NCI-H2107 treated with DMSO at 0.1 percent for 48 hours (cell line): Measurements from ENCODE around the gene TMPRSS6.

Experiments used
- DNase-seq: peaks from one replicate; lab custom pipeline; 2025; ENCODE audit not compliant: unreplicated experiment; lab: John Stamatoyannopoulos, UW

The TMPRSS6 gene

GRCh38 chr22:37119872-37120271, 10.4 kb upstream of the TMPRSS6 start:
- no peak for DNase-seq

GRCh38 chr22:37118083-37118482, 8.6 kb upstream of the TMPRSS6 start:
- no peak for DNase-seq

GRCh38 chr22:37117092-37117491, 7.6 kb upstream of the TMPRSS6 start:
- DNase-seq, result no peak

GRCh38 chr22:37115032-37115431, 5.5 kb upstream of the TMPRSS6 start:
- no peak for DNase-seq

GRCh38 chr22:37113757-37114156, 4.2 kb upstream of the TMPRSS6 start:
- no peak for DNase-seq

- no peak for DNase-seq
Observed at GRCh38 chr22:37112084-37112728, 2.7 kb upstream of the TMPRSS6 start.

- DNase-seq, result no peak
Observed at GRCh38 chr22:37111156-37111717, 1.7 kb upstream of the TMPRSS6 start.

- DNase-seq, result no peak
Observed at GRCh38 chr22:37107816-37108621, 1.5 kb downstream of the TMPRSS6 start.

GRCh38 chr22:37105990-37106389, 3.5 kb downstream of the TMPRSS6 start:
- DNase-seq, result no peak

- no peak for DNase-seq
Observed at GRCh38 chr22:37105154-37105553, 4.4 kb downstream of the TMPRSS6 start.

- DNase-seq, result no peak
Observed at GRCh38 chr22:37103656-37104452, 5.7 kb downstream of the TMPRSS6 start.

- no peak for DNase-seq
Observed at GRCh38 chr22:37103151-37103550, 6.4 kb downstream of the TMPRSS6 start.

GRCh38 chr22:37101311-37102066, 8.0 kb downstream of the TMPRSS6 start:
- no peak for DNase-seq

GRCh38 chr22:37100589-37101127, 8.9 kb downstream of the TMPRSS6 start:
- DNase-seq, result no peak

- peak; percentile 12 for DNase-seq
Observed at GRCh38 chr22:37098976-37099591, 10.4 kb downstream of the TMPRSS6 start.

GRCh38 chr22:37097346-37097745, 12.2 kb downstream of the TMPRSS6 start:
- DNase-seq, result no peak

- DNase-seq, result no peak
Observed at GRCh38 chr22:37095113-37095512, 14.4 kb downstream of the TMPRSS6 start.

GRCh38 chr22:37094239-37094638, 15.3 kb downstream of the TMPRSS6 start:
- no peak for DNase-seq

GRCh38 chr22:37092997-37093396, 16.5 kb downstream of the TMPRSS6 start:
- DNase-seq, result no peak

GRCh38 chr22:37091994-37092393, 17.5 kb downstream of the TMPRSS6 start:
- DNase-seq, result no peak
